ENCODE measurements around the gene LENG1. TPM values are rescaled to one million over a fixed set of nuclear protein-coding genes. Genes with fewer than 3 reads are reported as not detected.

The LENG1 gene
- total RNA-seq, 1 experiment from 2014 or later: 9.0 TPM

DNA sequence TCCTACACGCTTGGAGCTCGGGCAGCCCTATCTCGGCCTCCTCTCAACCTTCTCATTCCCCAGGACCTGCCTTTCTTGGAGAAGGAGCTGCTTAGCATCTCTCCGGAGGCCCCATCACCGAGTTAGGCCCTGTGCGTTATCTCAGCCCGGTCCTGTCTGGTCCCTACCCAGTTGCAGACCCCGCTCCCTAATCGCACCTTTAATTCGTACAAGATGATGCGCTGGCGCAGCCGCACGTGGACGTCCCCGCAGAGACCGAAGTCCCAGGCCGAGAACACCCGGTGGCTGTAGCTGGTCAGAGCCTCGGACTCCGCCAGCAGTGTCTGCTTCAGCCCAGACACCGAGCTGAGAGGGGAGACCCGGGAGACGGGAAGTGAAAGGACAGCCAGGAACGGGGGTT is 5.7 kb upstream of the LENG1 start:
- no peak for DNase-seq (ENCODE audit: low read depth)

DNA sequence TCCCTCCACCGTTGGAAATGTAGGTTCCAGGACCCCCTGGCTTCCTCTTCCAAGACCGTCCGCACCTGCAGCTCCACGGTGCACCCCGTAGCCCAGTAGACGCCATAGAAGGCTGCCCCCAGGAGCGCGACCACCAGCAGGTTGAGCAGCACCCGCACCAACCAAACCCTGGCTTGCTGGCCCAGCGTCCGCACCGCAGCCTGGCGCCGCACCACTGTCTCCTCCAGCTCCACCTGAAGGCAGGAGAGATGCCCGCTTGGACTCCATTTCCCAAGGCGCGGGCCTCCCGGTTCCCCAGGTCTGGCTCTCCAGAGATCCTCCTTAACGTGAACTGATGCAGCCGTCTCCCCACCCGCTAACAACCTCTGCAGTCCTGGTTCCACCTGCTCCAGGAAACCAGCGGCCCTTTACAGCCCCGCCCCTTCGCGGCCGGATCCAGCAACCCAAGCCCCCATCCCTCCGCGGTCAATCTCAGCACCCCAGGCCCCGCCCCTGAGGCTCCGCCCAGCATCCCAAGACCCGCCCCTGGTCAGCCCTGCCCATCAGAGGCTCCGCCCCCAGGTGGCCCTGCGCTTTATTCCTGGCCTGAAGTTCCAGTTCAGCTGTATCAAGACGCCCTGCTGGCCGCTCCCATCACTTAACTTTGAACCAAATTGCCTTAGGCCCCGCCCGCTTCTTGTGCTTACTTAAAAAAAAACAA is 5.0 kb upstream of the LENG1 start:
- DNase-seq (ENCODE audit: low read depth): no peak

DNA sequence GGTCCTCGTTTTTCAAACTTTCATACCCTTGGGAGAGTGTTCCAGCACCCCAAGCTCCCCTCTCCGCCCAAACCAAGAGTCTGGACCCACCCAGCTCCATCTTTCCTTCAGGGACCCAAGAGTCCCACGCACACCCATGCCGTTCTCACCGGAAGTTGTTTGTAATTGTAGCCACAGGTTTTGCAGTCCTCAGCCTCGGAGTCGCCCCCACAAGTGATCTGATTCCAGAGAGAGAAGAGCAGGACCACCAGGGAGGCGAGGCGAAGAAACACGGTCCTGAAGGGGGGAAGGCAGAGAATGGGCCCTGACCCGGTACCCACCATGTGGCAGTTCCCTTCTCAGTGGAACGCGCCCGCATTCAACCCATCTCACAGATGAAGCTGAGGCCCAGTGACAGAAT is 3.4 kb upstream of the LENG1 start:
- no peak for DNase-seq (ENCODE audit: low read depth)

DNA sequence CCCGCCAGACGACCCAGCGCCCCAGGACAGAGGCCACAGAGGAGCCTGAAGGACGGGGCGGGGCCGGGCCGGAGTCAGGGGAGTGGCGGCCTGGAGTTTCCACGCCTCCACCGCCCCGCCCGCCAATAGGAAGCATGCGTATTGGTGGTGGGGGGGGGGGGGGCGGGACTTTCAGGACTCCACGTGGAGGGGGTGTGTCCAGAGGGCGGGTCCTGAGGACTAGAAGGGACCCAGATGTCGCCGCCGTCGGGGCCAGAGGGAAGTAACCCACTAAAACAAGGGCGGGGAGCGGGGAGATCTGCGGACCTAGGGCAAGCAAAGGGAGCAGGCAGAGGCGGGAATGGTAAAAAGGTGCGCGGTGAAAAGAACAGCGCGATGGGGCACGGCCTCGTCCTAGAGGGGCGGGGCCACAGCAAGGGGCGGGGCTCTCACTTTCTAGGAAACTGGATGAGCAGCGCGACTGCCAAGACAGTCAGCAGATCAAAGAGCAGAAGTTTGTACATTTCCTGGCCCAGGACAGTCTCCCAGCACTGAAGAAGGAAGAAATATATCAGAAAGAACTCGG is 2.8 kb upstream of the LENG1 start:
- DNase-seq (ENCODE audit: low read depth): no peak

DNA sequence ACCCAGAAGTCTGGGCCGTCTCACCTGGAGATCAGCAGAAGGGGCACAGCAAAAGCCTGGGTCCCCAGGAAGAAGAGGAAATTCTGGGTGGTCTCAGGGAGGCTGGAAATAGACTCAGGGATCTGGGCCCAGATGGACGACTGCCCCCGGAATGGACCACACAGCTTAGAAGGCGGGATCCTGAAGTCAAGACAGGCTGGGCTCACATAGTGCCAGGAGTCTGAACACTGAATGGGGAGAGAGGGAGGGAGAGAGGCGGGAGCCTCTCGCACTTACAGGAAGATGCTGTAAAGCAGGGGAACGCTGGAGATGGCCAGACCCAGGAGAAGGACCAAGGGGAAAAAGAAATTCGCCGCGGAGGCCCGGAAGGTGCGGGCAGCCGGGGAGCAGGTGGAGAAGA is 1.3 kb upstream of the LENG1 start:
- no peak for DNase-seq (ENCODE audit: low read depth)

DNA sequence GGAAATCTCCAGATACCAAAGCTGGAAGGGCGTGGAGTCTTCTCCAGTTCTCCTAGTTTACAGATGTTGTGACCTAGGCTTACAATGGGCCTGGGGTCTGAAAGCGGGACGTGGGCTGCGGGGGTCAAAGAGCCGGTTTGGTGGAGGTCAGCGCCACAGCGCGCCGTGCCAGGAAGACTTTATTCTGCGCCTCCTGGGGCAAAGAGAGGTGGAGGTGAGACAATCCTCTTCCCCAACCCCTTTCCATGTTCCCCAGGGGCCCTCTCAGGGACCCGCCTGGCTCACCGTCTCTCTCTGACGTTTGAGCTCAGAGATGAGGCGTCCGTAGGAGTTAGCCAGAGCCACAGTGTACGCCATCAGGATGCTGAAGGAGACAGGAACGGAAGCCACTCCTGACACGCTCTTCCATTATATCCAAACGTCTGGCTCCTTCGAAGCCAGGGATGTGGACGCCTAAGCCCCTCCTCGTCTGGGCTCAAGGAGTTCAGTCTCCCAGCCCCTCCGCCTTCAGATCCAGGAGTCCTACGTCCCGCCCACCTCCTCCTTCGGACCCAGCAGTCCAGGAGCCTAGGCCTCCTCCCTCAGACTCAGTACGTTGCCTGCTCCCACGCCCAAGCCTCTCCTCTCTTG is 776 bp upstream of the LENG1 start:
- DNase-seq (ENCODE audit: low read depth): no peak

DNA sequence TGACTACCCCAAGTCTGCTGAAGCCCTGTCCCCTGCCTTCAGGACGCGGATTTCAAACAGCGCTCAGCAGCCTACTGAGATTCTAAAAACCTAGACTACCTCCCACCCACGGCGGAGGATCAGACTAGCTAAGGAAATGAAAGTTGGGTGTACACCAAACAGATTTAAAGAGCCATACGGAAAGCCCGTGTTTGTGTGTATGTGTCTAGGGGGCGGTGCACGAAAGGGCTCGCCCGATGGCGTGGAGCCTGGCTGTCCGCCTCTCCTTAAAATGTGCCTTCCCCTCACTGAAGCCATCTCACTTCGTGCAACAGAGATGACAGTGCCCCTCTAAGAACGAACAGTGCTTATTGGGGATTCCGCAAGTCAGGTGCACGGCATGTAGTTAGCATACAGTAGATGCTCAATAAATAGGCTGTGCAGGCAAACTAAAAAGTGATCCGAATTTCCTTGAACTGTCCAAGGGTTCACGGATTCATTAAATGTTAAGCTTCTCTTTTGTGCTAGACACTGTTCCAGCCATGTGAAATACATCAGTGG is 639 bp downstream of the LENG1 start:
- DNase-seq (ENCODE audit: low read depth): no peak

DNA sequence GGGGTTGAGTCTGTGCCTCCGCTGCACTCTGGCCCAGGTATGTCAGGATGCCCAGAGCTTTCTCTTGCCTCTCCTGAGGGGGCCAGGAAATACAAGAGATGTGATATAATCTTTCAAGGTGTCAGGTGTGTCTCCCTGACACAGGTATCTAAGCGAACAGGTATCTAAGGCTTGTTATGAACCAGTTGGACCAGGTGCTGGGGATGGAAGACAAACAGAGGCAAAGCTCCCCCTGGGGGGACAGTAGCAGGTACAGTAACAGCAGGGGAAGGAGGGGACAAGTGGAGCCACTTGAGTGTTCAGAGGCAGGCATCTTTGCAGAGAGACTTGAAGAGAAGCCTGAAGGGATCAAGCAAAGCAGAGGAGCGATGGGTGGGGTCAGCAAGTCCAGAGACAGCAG is 2.6 kb downstream of the LENG1 start:
- no peak for DNase-seq (ENCODE audit: low read depth)

DNA sequence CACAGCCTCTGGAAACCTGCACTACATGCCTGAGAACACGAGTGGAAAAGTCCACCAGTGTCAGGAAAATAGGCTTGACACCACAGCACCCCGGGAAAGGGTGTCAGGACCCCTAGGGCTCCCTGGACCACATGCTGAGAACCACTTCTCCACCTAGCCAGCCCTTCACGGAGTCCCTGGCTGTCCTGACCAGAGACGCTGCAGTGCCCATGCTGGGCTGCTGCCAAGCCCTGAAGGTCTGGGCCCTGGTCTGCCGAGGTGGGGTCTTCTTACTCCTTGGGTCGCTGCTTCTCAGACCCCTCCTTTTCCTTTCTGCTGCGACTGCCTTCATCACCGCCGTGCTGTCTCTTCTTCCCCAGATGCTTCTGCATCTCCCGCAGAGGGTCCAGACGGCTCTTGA is 3.0 kb downstream of the LENG1 start:
- no peak for DNase-seq (ENCODE audit: low read depth)

DNA sequence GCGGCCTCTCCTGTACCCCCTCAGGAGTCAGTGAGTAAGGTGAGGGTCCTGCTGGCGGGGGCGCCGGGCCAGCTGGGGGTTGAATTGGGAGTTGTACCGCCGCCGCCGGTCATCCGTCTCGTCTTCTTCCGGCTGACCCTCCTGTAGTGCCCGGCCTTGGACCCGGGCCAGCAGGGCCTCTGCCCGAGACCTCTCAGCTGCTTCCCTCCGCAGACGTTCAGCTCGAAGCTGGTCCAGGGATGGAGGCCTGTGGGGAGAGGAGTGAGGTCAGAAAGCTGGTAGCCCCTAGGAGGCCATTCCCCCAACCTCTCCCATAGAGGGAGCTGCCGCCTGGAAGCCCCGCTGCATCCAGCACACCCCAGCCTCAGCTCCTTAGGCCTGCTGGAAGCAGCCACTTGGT is 3.8 kb downstream of the LENG1 start:
- DNase-seq (ENCODE audit: low read depth): no peak

DNA sequence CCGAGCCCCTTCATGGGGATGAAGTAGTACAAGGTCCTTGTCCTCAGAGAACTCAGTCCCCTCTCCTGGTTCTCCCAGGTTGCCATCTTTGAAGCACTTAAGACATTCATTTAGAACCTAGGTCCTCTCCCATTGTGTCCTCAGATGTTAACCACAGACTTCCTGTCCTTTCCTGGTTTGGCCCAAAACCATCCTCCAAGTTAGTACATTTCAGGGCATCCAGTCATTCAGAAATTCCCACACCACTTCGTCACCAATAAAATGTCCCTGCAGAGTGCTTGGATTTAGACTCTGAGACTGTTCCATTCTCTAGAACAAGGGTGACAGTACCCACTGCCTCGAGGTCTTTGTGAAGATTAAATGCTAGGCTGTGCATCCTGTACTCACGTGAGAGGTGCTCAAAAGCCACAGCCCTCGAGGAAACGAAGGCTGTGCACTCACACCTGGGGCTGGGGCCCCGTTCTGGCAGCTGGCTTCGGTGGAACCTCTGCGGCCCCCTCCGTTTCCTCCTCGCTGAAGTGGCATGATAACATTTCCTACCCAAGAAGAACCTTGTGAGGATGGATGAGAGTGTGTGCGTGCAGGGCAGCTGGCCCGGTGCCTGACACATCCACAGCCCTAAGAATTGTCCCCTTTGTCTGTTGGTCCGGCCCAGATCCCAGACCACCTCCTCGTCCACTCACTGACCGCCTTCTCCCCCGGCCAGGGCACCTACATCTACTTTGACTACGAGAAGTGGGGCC is 4.7 kb downstream of the LENG1 start:
- no peak for DNase-seq (ENCODE audit: low read depth)

DNA sequence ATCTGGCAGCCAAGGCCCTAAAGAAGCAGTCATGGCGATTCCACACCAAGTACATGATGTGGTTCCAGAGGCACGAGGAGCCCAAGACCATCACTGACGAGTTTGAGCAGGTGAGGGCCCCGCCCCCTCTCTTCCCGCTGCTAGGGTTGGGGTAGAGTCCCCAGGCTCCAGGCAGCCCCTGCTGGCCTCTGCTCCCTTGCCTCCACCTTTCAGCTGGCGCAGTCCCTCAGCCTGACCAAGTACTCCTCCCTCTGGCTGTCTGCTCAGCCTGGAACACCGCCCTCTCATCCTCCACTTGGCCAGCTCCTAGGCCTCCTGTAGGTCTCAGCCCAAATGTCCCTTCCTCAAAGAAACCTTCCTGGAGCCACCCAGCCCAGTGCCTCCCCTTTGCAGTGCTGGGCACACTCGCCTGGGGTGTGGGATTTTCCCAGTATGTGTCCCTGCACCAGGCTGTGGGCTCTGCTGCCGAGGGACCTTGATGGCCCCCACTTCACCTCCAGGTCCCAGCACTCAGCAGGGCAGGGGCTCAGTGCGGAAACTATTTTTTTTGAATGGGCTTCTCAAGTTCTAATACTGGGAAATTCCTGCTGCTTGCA is 5.7 kb downstream of the LENG1 start:
- DNase-seq (ENCODE audit: low read depth): no peak

DNA sequence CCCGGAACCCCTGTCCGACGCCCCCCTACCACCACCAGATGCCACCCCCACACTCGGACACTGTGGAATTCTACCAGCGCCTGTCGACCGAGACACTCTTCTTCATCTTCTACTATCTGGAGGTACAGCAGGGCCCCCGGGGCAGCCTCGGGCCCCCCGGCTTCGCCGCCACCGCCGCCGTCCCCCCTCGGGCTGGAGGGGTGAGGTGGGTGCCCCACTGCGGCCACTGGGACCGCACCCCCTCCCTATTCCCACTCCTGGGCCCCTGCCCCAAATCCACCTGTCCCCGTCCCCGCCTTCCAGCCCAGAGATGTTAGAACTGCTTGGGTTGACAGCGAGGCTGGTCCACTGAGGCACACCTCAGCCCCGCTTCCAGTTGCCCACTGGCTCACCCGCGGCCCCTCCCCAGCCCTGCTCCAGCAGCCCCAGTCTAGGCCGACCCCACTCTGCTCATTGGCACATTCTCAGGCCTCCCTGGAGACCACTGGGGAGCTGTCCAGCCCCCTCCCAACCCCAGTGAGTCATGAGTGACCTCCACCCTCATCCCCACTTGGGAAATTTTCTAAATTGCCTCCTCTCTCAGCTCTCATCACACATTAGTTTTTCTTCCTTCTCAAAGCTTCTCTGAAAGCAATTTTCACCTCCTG is 6.5 kb downstream of the LENG1 start:
- DNase-seq (ENCODE audit: low read depth): no peak

DNA sequence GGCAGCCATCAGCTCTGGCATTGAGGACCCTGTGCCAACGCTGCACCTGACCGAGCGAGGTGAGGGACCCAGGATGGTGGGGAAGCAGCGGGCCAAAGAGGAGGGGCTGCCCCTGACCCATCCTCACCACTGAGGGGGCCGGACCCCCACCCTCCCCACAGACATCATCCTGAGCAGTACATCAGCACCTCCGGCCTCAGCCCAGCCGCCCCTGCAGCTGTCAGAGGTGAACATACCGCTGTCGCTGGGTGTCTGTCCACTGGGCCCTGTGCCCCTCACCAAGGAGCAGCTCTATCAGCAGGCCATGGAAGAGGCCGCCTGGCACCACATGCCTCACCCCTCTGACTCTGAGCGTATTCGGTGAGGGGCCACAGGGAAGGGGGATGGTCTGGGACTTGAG is 7.3 kb downstream of the LENG1 start:
- no peak for DNase-seq (ENCODE audit: low read depth)

DNA sequence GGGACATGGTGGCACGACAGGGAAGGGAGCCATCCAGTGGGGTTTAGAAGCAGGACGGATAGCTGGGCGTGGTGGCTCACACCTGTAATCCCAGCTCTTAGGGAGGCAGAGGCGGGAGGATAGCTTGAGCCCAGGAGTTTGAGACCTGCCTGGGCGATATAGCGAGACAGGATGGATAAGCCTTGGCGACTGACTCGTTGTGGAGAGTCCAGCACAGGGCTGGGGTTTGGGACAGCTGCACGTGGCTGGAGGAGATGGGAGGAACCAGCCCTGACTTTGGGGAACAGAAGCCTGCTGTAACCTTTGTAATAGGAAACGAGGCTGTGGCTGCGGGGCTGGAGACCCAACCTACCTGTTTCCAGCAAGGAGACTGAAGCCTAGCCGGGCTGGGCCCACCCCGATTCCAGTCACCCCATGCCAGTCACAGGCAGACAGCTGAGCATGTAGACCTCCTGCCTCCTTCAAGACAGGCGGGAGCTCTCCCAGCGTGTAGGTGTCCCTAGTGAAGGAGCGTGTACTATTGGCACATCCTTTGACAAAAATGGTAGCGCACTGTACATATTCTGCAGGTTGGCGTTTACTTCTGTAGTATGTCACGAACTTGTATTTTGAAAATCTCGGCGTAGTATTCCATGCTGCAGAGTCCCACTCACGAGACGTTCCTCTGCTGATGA is 8.0 kb downstream of the LENG1 start:
- DNase-seq (ENCODE audit: low read depth): no peak

DNA sequence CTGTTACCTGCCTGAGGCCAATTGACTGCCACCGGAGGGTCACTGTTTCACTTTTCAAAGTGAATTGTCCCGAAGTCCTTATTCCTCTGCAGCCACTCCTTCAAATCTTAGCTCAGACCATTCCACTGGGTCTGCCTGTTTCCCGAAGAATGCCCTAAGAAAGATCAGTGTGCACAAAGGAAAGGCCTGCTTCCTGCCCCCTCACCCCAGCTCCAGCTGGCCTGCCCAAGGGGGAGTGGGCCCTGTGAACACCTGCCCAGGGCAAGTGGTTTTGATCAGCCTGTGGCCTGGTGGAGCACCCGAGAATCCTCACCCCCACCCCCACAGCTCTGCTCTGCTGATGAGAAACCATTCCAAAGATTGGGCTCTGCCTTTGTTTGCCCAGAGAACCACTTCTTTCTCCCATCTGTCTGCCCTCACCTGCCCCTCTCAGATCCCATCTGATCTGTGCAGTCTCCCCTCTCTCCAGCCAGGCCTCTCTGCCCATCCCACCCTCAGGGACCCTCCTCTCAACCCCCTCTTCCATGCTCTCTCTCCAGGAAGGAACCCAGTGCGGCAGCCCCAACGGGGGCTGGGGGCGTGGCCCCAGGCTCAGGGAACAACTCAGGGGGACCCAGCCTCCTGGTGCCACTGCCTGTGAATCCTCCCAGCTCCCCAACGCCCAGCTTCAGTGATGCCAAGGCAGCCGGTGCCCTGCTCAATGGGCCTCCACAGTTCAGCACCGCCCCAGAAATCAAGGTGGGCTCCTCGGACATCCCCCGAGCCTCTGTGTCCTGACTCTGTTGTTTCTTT is 10.3 kb downstream of the LENG1 start:
- DNase-seq (ENCODE audit: low read depth): no peak

DNA sequence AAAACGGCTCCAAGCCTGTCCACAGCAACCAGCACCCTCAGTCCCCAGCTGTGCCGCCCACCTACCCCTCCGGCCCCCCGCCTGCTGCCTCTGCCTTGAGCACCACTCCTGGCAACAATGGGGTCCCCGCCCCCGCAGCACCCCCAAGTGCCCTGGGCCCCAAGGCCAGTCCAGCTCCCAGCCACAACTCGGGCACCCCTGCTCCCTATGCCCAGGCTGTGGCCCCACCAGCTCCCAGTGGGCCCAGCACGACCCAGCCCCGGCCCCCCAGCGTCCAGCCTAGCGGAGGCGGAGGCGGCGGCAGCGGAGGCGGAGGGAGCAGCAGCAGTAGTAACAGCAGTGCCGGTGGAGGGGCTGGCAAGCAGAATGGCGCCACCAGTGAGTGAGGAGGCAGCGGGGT is 11.4 kb downstream of the LENG1 start:
- DNase-seq (ENCODE audit: low read depth): no peak

DNA sequence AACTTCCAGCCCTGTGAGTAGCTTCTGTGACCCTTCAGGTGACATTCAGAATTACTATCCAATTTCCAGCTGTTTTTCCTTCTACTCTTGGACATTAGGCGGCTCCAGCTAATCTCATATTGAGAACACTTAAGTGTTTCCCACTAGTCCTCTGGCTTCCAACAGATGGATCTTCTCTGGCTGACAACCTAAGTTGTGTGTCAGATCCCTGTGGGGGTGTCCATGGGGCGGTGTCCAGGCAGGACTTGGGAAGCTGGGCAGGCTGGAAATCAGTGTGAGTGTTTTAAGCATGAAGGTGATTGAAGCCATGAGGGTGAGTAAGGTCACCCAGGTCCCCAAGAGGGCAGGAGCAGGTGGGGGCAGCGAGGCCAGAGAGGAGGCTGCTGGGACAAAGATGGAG is 11.8 kb downstream of the LENG1 start:
- no peak for DNase-seq (ENCODE audit: low read depth)

DNA sequence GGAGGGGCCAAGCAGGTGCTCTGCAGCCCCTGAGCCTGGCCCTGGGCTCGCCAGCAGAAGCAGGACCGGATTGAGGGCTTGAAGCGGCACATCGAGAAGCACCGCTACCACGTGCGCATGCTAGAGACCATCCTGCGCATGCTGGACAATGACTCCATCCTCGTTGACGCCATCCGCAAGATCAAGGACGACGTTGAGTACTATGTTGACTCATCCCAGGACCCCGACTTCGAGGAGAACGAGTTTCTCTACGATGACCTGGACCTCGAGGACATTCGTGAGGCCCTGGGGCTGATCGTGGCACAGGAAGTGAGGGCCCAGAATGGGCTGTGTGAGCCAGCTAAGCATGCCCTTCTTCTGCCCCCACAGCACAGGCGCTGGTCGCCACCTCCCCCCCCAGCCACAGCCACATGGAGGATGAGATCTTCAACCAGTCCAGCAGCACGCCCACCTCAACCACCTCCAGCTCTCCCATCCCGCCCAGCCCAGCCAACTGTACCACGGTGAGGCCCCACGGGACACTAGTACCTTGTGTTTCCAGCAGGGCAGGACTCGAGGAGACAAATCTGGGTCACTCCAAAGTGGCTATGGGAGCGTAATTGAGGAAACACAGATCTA is 13.9 kb downstream of the LENG1 start:
- no peak for DNase-seq (ENCODE audit: low read depth)

Data from HT1080 (cell line).